Upper lobe of left lung (tissue), 6 donors: ENCODE measurements around the gene BAG2. TPM values are rescaled to one million over a fixed set of nuclear protein-coding genes. Genes with fewer than 3 reads are reported as not detected.

Experiments
- ATAC-seq, 2 donors: fragments of 200-7000 bp; cut with Tn5 transposase; one replicate each; pipeline ENCODE4 v1.9.1; 2022; ENCODE audit warnings: mild to moderate bottlenecking in 2 of 2, moderate library complexity in 2 of 2; ENCODE audit not compliant: low FRiP score in 2 of 2
- DNase-seq, 2 donors: peaks; one replicate each; pipeline ENCODE4 v3.0.0-alpha.2; 2019 to 2020
- H3K27ac ChIP-seq, 4 donors: fragments of 200-600 bp; sonication (generic); one replicate each; pipeline ENCODE4 v1.5.1; 2016 to 2019
- H3K27me3 ChIP-seq, 4 donors: fragments of 200-600 bp; sonication (generic); one replicate each; pipeline ENCODE4 v1.5.1; 2017 to 2019
- H3K36me3 ChIP-seq, 4 donors: fragments of 200-600 bp; sonication (generic); one replicate each; pipeline ENCODE4 v1.5.1; 2016 to 2019
- H3K4me1 ChIP-seq, 4 donors: fragments of 200-600 bp; sonication (generic); one replicate each; pipeline ENCODE4 v1.5.1; 2018 to 2019
- H3K4me3 ChIP-seq, 4 donors: fragments of 200-600 bp; sonication (generic); one replicate each; pipeline ENCODE4 v1.5.1; 2017 to 2019; ENCODE audit warnings: mild to moderate bottlenecking in 2 of 4, moderate library complexity in 1 of 4
- H3K9me3 ChIP-seq, 4 donors: fragments of 200-600 bp; sonication (generic); one replicate each; pipeline ENCODE4 v1.5.1; 2018 to 2019
- CTCF ChIP-seq, 6 experiments: fragments of 450-650 bp in 4 of 6; fragments of 200-600 bp in 2 of 6; sonication (generic) in 2 of 6; IDR thresholded peaks; one replicate each; pipeline ENCODE4 v1.5.1; 2016 to 2019; ENCODE audit warnings: antibody characterized with exemption in 6 of 6
- EP300 ChIP-seq, 4 donors: sonication (generic); formaldehyde crosslinking; IDR thresholded peaks; one replicate each; pipeline ENCODE4 v1.5.1; 2017; ENCODE audit warnings: antibody characterized with exemption in 4 of 4, control low read depth in 2 of 4
- POLR2A ChIP-seq, 4 donors: fragments of 450-650 bp; IDR thresholded peaks; one replicate each; pipeline ENCODE4 v1.5.1; 2016 to 2017; ENCODE audit warnings: antibody characterized with exemption in 4 of 4, mild to moderate bottlenecking in 2 of 4
- POLR2AphosphoS5 ChIP-seq, 2 donors: sonication (generic); formaldehyde crosslinking; IDR thresholded peaks; one replicate each; pipeline ENCODE4 v1.5.1; 2017; ENCODE audit warnings: antibody characterized with exemption in 2 of 2
- WGBS, 2 donors: methylation state at CpG; one replicate each; pipeline ENCODE4 v1.1.5; 2017 to 2018; 5-methylcytosine and 5-hydroxymethylcytosine counted together
- total RNA-seq, 6 donors: library from RNA; depleted of rRNA in 4 of 6; stranded (reverse); fragments of >200 nt in 4 of 6; gene quantifications; one replicate each; pipeline versions ENCODE4 v1.1.0 to v1.2.1, GENCODE V29; 2016 to 2021
- donor health status: DM: no; HTN: no; CAD: no; lungs with moderate emphysema.
- donor health status: DM: no; HTN: yes; CAD: no; lungs with severe emphysema.

BAG2 gene
- total RNA-seq, 6 donors from 2014 or later, result 2.1 to 7.4 (median 4.4) TPM

- Histone ChIP-seq H3K27ac (no peak overlapping the region), H3K36me3 (peaks cover 0 to 40% (median 6%) of the 10 kb centered on the region in 4 donors), H3K27me3 (no peaks in the 10 kb centered on the region), H3K4me3 (no peak overlapping the region), H3K9me3 (peaks cover 0 to 8% (median 0%) of the 10 kb centered on the region in 4 donors), H3K4me1 (no peaks in the 10 kb centered on the region)
- 91 to 92% methylated on average over 2 of the region's 2 CpGs for WGBS, 2 donors
- no peak for ATAC-seq
- DNase-seq, result no peak
- TF ChIP-seq EP300 (IDR thresholded peaks at IDR 0.05), result no peak
- no peak for TF ChIP-seq POLR2A (IDR thresholded peaks at IDR 0.05)
- no peak for TF ChIP-seq POLR2AphosphoS5 (IDR thresholded peaks at IDR 0.05)
- no peak for TF ChIP-seq CTCF (IDR thresholded peaks at IDR 0.05)
These were observed 10.1 kb upstream of the BAG2 start for GRCh38 chr6:57162028-57162427.

GRCh38 chr6:57162516-57162915 lies 9.6 kb upstream of the BAG2 start:
- Histone ChIP-seq H3K4me3 (no peak overlapping the region), H3K9me3 (peaks cover 0 to 8% (median 0%) of the 10 kb centered on the region in 4 donors), H3K27me3 (no peaks in the 10 kb centered on the region), H3K4me1 (no peaks in the 10 kb centered on the region), H3K27ac (no peak overlapping the region), H3K36me3 (peaks cover 0 to 40% (median 8%) of the 10 kb centered on the region in 4 donors)
- no peak for ATAC-seq
- TF ChIP-seq POLR2A (IDR thresholded peaks at IDR 0.05) (no peak), POLR2AphosphoS5 (IDR thresholded peaks at IDR 0.05) (no peak), EP300 (IDR thresholded peaks at IDR 0.05) (no peak), CTCF (IDR thresholded peaks at IDR 0.05) (no peak)
- no peak for DNase-seq
- 78 to 89% methylated on average over 3 of the region's 3 CpGs for WGBS, 2 donors

- Histone ChIP-seq H3K4me3 (no peak overlapping the region), H3K9me3 (peaks cover 0 to 8% (median 0%) of the 10 kb centered on the region in 4 donors), H3K27ac (no peak overlapping the region), H3K27me3 (no peaks in the 10 kb centered on the region), H3K4me1 (no peaks in the 10 kb centered on the region), H3K36me3 (peaks cover 0 to 31% (median 8%) of the 10 kb centered on the region in 4 donors)
- TF ChIP-seq EP300 (IDR thresholded peaks at IDR 0.05), result no peak
- TF ChIP-seq POLR2A (IDR thresholded peaks at IDR 0.05), result no peak
- TF ChIP-seq CTCF (IDR thresholded peaks at IDR 0.05), result no peak
- TF ChIP-seq POLR2AphosphoS5 (IDR thresholded peaks at IDR 0.05), result no peak
- ATAC-seq, result no peak
- 92% methylated on average over 2 of the region's 2 CpGs for WGBS, 2 donors
- DNase-seq, result no peak
These were observed 8.2 kb upstream of the BAG2 start for GRCh38 chr6:57163956-57164355.

- TF ChIP-seq EP300 (IDR thresholded peaks at IDR 0.05), result no peak
- TF ChIP-seq POLR2AphosphoS5 (IDR thresholded peaks at IDR 0.05), result no peak
- no peak for TF ChIP-seq CTCF (IDR thresholded peaks at IDR 0.05)
- TF ChIP-seq POLR2A (IDR thresholded peaks at IDR 0.05), result no peak
- DNase-seq (no peak), ATAC-seq (no peak)
- H3K27me3 ChIP-seq, result no peaks in the 10 kb centered on the region
- no peak overlapping the region for H3K27ac ChIP-seq
- H3K36me3 ChIP-seq, result peaks cover 0 to 29% (median 8%) of the 10 kb centered on the region in 4 donors
- 97 to 100% methylated on average over 1 of the region's 1 CpG for WGBS, 2 donors
- peaks cover 0 to 8% (median 0%) of the 10 kb centered on the region in 4 donors for H3K9me3 ChIP-seq
- no peaks in the 10 kb centered on the region for H3K4me1 ChIP-seq
- H3K4me3 ChIP-seq, result no peak overlapping the region
These were observed 7.0 kb upstream of the BAG2 start for GRCh38 chr6:57165080-57165479.
